ENCODE results near the gene TGFB1. TPM values are rescaled to one million over a fixed set of nuclear protein-coding genes. Genes with fewer than 3 reads are reported as not detected.

Gene TGFB1
- polyA plus RNA-seq, 3 donors: 5.6 to 25.9 (median 24.0) TPM

- no peak overlapping the region for H3K27ac ChIP-seq (ENCODE audit: low read depth, low read length)
- 20 to 32% (median 27%) methylated on average over 12 to 13 of the region's 13 CpGs for WGBS, 3 donors
These were observed 26.6 kb downstream of the TGFB1 start for GRCh38 chr19:41327076-41327575.

- 28 to 31% (median 30%) methylated on average over 30 of the region's 30 CpGs for WGBS, 3 donors
- no peak overlapping the region for H3K27ac ChIP-seq (ENCODE audit: low read depth, low read length)
These were observed 27.6 kb downstream of the TGFB1 start for GRCh38 chr19:41325947-41326706.

- H3K27ac ChIP-seq (ENCODE audit: low read depth, low read length): no peak overlapping the region
These were observed 28.1 kb downstream of the TGFB1 start for GRCh38 chr19:41325640-41325946.

GRCh38 chr19:41324921-41325639 is 28.6 kb downstream of the TGFB1 start:
- WGBS, 3 donors: 8 to 13% (median 12%) methylated on average over 17 to 23 of the region's 23 CpGs
- H3K27ac ChIP-seq (ENCODE audit: low read depth, low read length): no peak overlapping the region

More at GRCh38 chr19:41325640-41325946, 28.1 kb downstream of the TGFB1 start:
- WGBS, 3 donors: 7 to 21% (median 20%) methylated on average over 10 of the region's 10 CpGs

- WGBS, 3 donors: 51 to 75% (median 63%) methylated on average over 7 of the region's 7 CpGs
These were observed 29.5 kb downstream of the TGFB1 start for GRCh38 chr19:41324231-41324702.

GRCh38 chr19:41323430-41324125 is 30.1 kb downstream of the TGFB1 start:
- peak overlapping the region; percentile 34 for H3K27ac ChIP-seq (ENCODE audit: low read depth, low read length)
- WGBS, 3 donors: 22 to 65% (median 32%) methylated on average over 16 of the region's 16 CpGs

More at GRCh38 chr19:41324231-41324702, 29.5 kb downstream of the TGFB1 start:
- no peak overlapping the region for H3K27ac ChIP-seq (ENCODE audit: low read depth, low read length)

GRCh38 chr19:41323023-41323422 is 30.7 kb downstream of the TGFB1 start:
- WGBS, 3 donors: 46 to 78% (median 55%) methylated on average over 7 of the region's 7 CpGs
- no peak overlapping the region for H3K27ac ChIP-seq (ENCODE audit: low read depth, low read length)

GRCh38 chr19:41322451-41322850 is 31.3 kb downstream of the TGFB1 start:
- 88 to 93% (median 93%) methylated on average over 11 of the region's 11 CpGs for WGBS, 3 donors
- H3K27ac ChIP-seq (ENCODE audit: low read depth, low read length): no peak overlapping the region

- 54 to 66% (median 60%) methylated on average over 9 to 10 of the region's 10 CpGs for WGBS, 3 donors
- H3K27ac ChIP-seq (ENCODE audit: low read depth, low read length): no peak overlapping the region
These were observed 32.0 kb downstream of the TGFB1 start for GRCh38 chr19:41321600-41322270.

GRCh38 chr19:41321204-41321599 is 32.5 kb downstream of the TGFB1 start:
- WGBS, 3 donors: 61 to 85% (median 78%) methylated on average over 7 of the region's 7 CpGs
- no peak overlapping the region for H3K27ac ChIP-seq (ENCODE audit: low read depth, low read length)

GRCh38 chr19:41320568-41320967 is 33.2 kb downstream of the TGFB1 start:
- WGBS, 3 donors: 77 to 91% (median 82%) methylated on average over 4 of the region's 4 CpGs
- no peak overlapping the region for H3K27ac ChIP-seq (ENCODE audit: low read depth, low read length)

GRCh38 chr19:41320185-41320518 is 33.6 kb downstream of the TGFB1 start:
- 81 to 91% (median 85%) methylated on average over 5 to 11 of the region's 11 CpGs for WGBS, 3 donors
- no peak overlapping the region for H3K27ac ChIP-seq (ENCODE audit: low read depth, low read length)

- no peak overlapping the region for H3K27ac ChIP-seq (ENCODE audit: low read depth, low read length)
- WGBS, 3 donors: 84 to 88% (median 86%) methylated on average over 20 of the region's 20 CpGs
These were observed 34.1 kb downstream of the TGFB1 start for GRCh38 chr19:41319500-41320184.

- WGBS, 3 donors: 80 to 87% (median 84%) methylated on average over 19 of the region's 19 CpGs
- H3K27ac ChIP-seq (ENCODE audit: low read depth, low read length): no peak overlapping the region
These were observed 34.8 kb downstream of the TGFB1 start for GRCh38 chr19:41318696-41319499.

- H3K27ac ChIP-seq (ENCODE audit: low read depth, low read length): no peak overlapping the region
- 96 to 97% (median 97%) methylated on average over 24 of the region's 24 CpGs for WGBS, 3 donors
These were observed 37.3 kb downstream of the TGFB1 start for GRCh38 chr19:41316306-41316920.

GRCh38 chr19:41311613-41312012 is 42.1 kb downstream of the TGFB1 start:
- WGBS, 3 donors: 88 to 90% (median 90%) methylated on average over 8 of the region's 8 CpGs

GRCh38 chr19:41311072-41311471 is 42.6 kb downstream of the TGFB1 start:
- H3K27ac ChIP-seq (ENCODE audit: low read depth, low read length): no peak overlapping the region
- WGBS, 3 donors: 43 to 65% (median 65%) methylated on average over 5 of the region's 5 CpGs

More at GRCh38 chr19:41311613-41312012, 42.1 kb downstream of the TGFB1 start:
- no peak overlapping the region for H3K27ac ChIP-seq (ENCODE audit: low read depth, low read length)
